BE2C (cell line): ENCODE results near the gene HYAL3.
A peak's percentile ranks its signal among the peaks of the same experiment; 100 is the strongest.

Experiments
- DNase-seq: peaks from one replicate; pipeline ENCODE4 v3.0.0-alpha.2; 2020
- H3K27me3 ChIP-seq: fragments of 250-450 bp; sonication (Bioruptor Pico); 2 replicates; pipeline ENCODE4 v1.5.1; 2020; ENCODE audit warnings: mild to moderate bottlenecking
- H3K36me3 ChIP-seq: fragments of 250-450 bp; sonication (Bioruptor Pico); 2 replicates; pipeline ENCODE4 v1.5.1; 2020; ENCODE audit warnings: mild to moderate bottlenecking
- H3K4me1 ChIP-seq: fragments of 250-450 bp; sonication (Bioruptor Pico); 2 replicates; pipeline ENCODE4 v1.5.1; 2020
- H3K4me3 ChIP-seq: 2 replicates; pipeline ENCODE4 v1.5.1; 2011; ENCODE audit warnings: low read depth, low read length
- H3K9me3 ChIP-seq: fragments of 250-450 bp; sonication (Bioruptor Pico); 2 replicates; pipeline ENCODE4 v1.5.1; 2020
- TF ChIP-seq, protein P1 (sequence below): IDR thresholded peaks from 2 replicates; pipeline ENCODE4 v1.5.1; 2012; ENCODE audit warnings: mild to moderate bottlenecking, low read depth, low read length

HYAL3 gene

DNA sequence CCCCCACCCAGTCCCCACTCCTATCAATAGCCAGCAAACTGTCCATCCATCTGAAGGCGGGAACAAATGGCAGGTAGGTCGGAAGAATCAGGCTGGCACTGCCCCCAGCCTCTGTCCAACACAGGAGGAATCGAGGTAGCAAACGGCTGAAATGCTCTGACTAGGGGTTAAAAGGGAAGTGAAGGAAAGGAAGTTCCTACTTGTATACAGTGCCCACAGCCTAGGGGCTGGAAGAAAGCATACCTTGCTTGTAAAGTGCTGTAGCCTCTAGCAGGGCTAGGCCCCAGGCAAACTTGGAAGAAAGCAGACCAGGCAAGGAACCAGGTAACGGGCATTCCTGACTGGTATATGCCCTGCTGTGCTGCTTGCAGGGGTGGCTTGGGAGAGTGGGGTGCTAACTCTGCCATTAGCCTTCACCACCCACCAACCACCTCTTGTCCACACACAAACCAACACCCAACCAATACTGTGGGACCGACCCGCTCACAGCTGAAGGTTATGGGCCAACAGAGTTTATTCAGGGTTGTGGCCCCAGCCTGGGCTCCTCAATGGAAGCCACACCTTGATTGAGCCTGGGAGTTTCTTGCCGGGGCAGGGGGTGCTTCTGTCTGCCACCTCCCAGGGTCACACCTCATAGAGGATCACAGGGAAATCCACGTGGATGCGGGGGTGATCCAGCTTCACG, 26.4 kb upstream of the HYAL3 start:
- peaks cover 3% of the 10 kb centered on the region; the same call in 1 of the 2 replicates for H3K4me1 ChIP-seq
- TF ChIP-seq, protein P1, sequence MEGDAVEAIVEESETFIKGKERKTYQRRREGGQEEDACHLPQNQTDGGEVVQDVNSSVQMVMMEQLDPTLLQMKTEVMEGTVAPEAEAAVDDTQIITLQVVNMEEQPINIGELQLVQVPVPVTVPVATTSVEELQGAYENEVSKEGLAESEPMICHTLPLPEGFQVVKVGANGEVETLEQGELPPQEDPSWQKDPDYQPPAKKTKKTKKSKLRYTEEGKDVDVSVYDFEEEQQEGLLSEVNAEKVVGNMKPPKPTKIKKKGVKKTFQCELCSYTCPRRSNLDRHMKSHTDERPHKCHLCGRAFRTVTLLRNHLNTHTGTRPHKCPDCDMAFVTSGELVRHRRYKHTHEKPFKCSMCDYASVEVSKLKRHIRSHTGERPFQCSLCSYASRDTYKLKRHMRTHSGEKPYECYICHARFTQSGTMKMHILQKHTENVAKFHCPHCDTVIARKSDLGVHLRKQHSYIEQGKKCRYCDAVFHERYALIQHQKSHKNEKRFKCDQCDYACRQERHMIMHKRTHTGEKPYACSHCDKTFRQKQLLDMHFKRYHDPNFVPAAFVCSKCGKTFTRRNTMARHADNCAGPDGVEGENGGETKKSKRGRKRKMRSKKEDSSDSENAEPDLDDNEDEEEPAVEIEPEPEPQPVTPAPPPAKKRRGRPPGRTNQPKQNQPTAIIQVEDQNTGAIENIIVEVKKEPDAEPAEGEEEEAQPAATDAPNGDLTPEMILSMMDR, result no peak
- no peak overlapping the region for H3K4me3 ChIP-seq
- H3K36me3 ChIP-seq, result peaks cover 9% of the 10 kb centered on the region
- no peaks in the 10 kb centered on the region for H3K27me3 ChIP-seq
- no peak for DNase-seq
- H3K9me3 ChIP-seq, result no peaks in the 10 kb centered on the region

DNA sequence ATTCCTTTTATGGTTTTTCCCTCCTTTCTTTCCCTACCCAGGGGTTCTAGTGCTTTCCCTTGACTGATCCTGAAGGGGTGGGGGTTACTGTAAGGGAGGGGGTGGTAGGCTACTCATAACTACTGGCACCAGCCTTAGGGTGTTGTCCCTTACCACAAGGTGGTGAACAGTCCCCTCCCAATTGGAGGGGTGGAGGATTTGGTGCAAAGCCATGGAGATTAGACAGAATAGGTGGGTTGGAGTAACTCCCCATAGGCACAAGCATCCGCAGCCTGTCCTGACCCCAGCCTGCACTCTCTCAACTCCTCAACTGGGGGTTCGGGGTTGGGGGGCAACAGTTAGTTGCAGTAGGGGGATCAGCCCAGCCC, 25.9 kb upstream of the HYAL3 start:
- Histone ChIP-seq H3K36me3 (peaks cover 4% of the 10 kb centered on the region), H3K4me1 (peaks cover 3% of the 10 kb centered on the region), H3K9me3 (no peaks in the 10 kb centered on the region), H3K4me3 (no peak overlapping the region), H3K27me3 (no peaks in the 10 kb centered on the region)
- TF ChIP-seq, protein P1, result no peak
- no peak for DNase-seq

DNA sequence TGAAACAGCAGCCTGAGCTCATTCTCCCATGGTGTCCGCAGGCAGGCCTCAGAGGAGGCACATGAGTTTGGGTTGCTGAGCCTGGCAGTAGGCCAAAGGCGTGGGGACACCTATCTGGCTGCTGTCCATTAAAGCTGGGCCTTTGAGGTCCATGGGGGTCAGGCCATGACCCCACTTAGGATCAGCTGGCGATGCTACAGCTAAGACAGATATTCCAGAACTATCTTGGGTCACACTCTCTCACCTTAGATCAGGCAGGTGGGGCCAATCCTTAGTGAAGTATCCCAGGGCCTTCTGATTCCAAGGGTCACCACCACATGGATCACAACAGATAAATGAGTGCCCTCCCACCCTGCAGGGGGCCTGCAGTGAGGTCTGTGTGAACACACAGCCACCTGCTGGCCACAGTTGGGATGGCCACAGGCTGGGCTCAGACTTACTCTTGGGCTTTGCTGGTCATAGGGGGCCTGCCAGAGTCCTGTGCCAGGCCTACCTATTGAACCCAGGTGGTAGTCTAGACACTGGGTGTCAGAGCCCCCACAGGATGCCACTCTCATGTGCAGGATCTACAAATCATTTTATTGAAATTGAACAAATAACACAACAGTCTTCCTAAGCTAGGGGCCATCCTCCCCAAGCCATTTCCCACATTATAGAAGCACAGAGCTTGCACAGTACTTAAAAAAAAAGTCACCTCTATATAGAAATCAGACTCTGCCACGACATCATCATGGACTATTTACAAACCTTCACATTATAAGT, 25.3 kb upstream of the HYAL3 start:
- Histone ChIP-seq H3K9me3 (no peaks in the 10 kb centered on the region), H3K36me3 (peaks cover 6% of the 10 kb centered on the region), H3K27me3 (no peaks in the 10 kb centered on the region), H3K4me3 (no peak overlapping the region), H3K4me1 (peaks cover 3% of the 10 kb centered on the region)
- DNase-seq, result peak; percentile 81
- TF ChIP-seq, protein P1, result peak; percentile 73

DNA sequence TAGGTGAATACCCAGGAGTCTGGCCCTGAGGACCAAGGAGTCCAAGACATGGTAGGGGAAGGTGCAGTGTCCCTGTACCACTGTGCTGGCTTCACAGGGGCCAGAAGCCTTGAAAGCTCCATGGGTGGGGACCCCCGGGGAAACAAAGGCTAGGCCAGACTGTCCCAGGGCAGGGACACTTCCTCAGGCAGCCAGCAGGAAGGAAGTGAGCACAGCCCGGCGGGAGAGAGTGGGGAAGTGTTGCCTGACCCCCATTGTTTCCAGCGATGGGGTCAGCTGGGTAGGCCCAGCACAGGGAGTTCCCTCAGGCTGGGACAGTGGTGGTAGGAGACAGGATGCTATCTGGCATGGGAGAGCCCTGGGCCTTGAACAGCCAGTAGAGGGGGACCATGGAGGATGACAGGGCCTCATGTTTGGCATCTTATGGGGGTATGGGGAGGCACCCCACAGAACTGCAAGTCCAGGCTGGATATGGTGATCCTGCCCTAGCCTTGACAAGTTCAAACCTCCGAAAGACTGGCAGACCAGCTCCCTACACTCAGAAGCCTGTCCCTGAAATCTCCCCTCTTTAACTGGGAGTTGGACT, 24.5 kb upstream of the HYAL3 start:
- no peaks in the 10 kb centered on the region for H3K27me3 ChIP-seq
- no peaks in the 10 kb centered on the region for H3K9me3 ChIP-seq
- peaks cover 3% of the 10 kb centered on the region for H3K4me1 ChIP-seq
- TF ChIP-seq, protein P1, result no peak
- peaks cover 15% of the 10 kb centered on the region for H3K36me3 ChIP-seq
- DNase-seq, result no peak
- no peak overlapping the region for H3K4me3 ChIP-seq

DNA sequence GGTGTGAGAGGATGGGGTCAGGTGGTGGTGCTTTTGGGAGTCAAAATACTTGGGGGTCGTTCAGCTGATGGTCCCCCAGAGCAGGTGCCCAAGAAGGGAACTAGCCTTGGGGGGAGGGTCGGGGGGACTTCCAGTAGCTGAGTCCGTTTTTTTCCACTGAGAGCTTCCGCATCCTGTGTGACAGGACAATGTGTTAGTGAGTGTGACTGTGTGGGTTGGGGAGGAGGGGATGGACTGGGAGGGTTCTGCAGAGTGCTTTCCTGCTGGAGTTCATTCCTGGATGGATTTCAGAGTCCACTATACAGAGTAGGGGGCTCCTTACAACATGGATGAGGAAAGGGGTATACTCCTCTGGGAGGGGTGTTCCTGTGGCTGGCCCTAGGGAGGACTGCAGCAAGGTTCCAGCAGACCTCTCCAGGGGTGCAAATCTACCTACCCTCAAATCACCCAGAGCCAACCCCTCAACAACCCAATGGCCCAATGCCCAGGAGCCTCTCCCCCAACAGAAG, 23.9 kb upstream of the HYAL3 start:
- Histone ChIP-seq H3K36me3 (peaks cover 17% of the 10 kb centered on the region), H3K4me3 (no peak overlapping the region), H3K4me1 (peaks cover 3% of the 10 kb centered on the region), H3K27me3 (no peaks in the 10 kb centered on the region), H3K9me3 (no peaks in the 10 kb centered on the region)
- TF ChIP-seq, protein P1, result no peak
- DNase-seq, result no peak
